Activated naive CD8-positive, alpha-beta T cell treated with anti-CD3 and anti-CD28 coated beads, Interleukin-2, amount 10 ng/mL, durations not matched to agents 7 days and 5 days (primary cell): ENCODE measurements around the gene PDE8B. TPM values are rescaled to one million over a fixed set of nuclear protein-coding genes. Genes with fewer than 3 reads are reported as not detected.
"Not testable (repeated sequence)": the region's sequence is repeated elsewhere in the genome, so short reads cannot be mapped to it uniquely, and the experiment has no call there.

Source experiments
- ATAC-seq: fragments of 150-1000 bp; cut with Tn5 transposase; one replicate; pipeline ENCODE4 v1.10.0; 2021; ENCODE audit warnings: low read depth, moderate library complexity
- POLR2A ChIA-PET: fragments of 350-600 bp; sonication (Branson Sonifier 250); formaldehyde crosslinking; loops from one replicate; lab custom pipeline; 2021; ENCODE audit warnings: antibody characterized with exemption; lab: Charles Lee
- DNase-seq: peaks from one replicate; pipeline ENCODE4 v3.0.0; 2021
- H3K27ac Mint-ChIP-seq: one replicate; pipeline ENCODE4 v1.8.0; 2022; ENCODE audit warnings: mild to moderate bottlenecking, mixed read lengths
- H3K27me3 Mint-ChIP-seq: one replicate; pipeline ENCODE4 v1.8.0; 2022; ENCODE audit warnings: mild to moderate bottlenecking, moderate library complexity, mixed read lengths
- H3K36me3 Mint-ChIP-seq: one replicate; pipeline ENCODE4 v1.8.0; 2021; ENCODE audit warnings: mild to moderate bottlenecking, mixed read lengths
- H3K4me1 Mint-ChIP-seq: one replicate; pipeline ENCODE4 v1.8.0; 2021; ENCODE audit warnings: mixed read lengths
- H3K4me3 Mint-ChIP-seq: one replicate; pipeline ENCODE4 v1.8.0; 2022; ENCODE audit warnings: mild to moderate bottlenecking, moderate library complexity, mixed read lengths
- H3K9me3 Mint-ChIP-seq: one replicate; pipeline ENCODE4 v1.8.0; 2021; ENCODE audit warnings: mixed read lengths
- total RNA-seq, 2 experiments: library from RNA; stranded (reverse); gene quantifications; one replicate each; pipeline ENCODE4 v1.2.3, GENCODE V29; 2021

Gene PDE8B
- total RNA-seq, 2 experiments from 2014 or later = 0.19 to 0.23 TPM

- Mint-ChIP-seq H3K4me3 (no peak overlapping the region), H3K27me3 (no peaks in the 10 kb centered on the region), H3K9me3 (no peaks in the 10 kb centered on the region), H3K27ac (no peak overlapping the region), H3K4me1 (no peaks in the 10 kb centered on the region), H3K36me3 (peaks cover 12% of the 10 kb centered on the region)
- ATAC-seq (no peak), DNase-seq (no peak)
- POLR2A ChIA-PET = no interaction called here
Measured at GRCh38 chr5:77437194-77437593, 226.7 kb downstream of the PDE8B start.

GRCh38 chr5:77438071-77438470, 227.6 kb downstream of the PDE8B start:
- no peak overlapping the region for H3K27ac Mint-ChIP-seq
- no peaks in the 10 kb centered on the region for H3K9me3 Mint-ChIP-seq
- DNase-seq = no peak
- H3K4me1 Mint-ChIP-seq = no peaks in the 10 kb centered on the region
- POLR2A ChIA-PET = no interaction called here
- H3K36me3 Mint-ChIP-seq = peaks cover 11% of the 10 kb centered on the region
- H3K27me3 Mint-ChIP-seq = no peaks in the 10 kb centered on the region
- no peak overlapping the region for H3K4me3 Mint-ChIP-seq
- ATAC-seq = no peak

DNA sequence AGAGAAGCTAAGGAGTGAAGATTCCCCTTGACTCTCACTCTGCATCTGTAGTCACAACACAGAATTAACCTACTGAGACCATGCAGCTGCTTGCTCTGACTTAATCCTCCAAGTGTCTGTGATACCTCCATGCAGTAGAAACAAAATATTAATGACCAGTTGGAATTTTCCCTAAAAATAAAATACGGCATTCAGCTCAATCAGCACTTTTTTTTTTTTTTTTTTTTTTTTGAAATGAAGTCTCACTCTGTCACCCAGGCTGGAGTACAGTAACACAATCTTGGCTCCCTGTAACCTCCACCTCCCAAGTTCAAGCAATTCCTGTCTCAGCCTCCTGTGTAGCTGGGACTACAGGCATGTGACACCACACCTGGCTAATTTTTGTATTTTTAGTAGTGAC, 233.2 kb downstream of the PDE8B start:
- POLR2A ChIA-PET = no interaction called here
- no peak overlapping the region for H3K27ac Mint-ChIP-seq
- DNase-seq (no peak), ATAC-seq (no peak)
- peaks cover 41% of the 10 kb centered on the region for H3K36me3 Mint-ChIP-seq
- H3K4me3 Mint-ChIP-seq = no peak overlapping the region
- H3K27me3 Mint-ChIP-seq = no peaks in the 10 kb centered on the region
- peaks cover 7% of the 10 kb centered on the region for H3K9me3 Mint-ChIP-seq
- H3K4me1 Mint-ChIP-seq = no peaks in the 10 kb centered on the region

DNA sequence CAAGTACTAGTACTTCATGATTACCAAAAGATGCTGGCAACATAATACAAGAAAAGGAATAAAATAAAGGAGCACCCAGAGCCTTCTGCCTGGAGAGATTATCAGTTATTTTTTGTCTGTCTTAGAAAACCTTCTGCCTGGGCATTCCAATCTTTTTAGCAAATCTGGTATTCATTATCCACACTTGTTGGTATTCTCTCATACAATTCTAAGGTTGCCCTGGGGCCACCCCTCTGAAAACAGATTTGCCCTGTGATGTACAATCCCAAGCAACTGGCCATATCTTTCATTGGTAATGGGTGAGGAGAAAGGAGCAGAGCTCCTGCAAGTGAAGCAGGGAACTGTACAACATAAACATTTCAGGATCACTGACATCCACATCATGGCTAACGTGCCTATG, 233.9 kb downstream of the PDE8B start:
- H3K9me3 Mint-ChIP-seq = peaks cover 7% of the 10 kb centered on the region
- no peaks in the 10 kb centered on the region for H3K27me3 Mint-ChIP-seq
- ATAC-seq = no peak
- POLR2A ChIA-PET = no interaction called here
- no peaks in the 10 kb centered on the region for H3K4me1 Mint-ChIP-seq
- peaks cover 46% of the 10 kb centered on the region for H3K36me3 Mint-ChIP-seq
- DNase-seq = no peak
- no peak overlapping the region for H3K4me3 Mint-ChIP-seq
- H3K27ac Mint-ChIP-seq = no peak overlapping the region

DNA sequence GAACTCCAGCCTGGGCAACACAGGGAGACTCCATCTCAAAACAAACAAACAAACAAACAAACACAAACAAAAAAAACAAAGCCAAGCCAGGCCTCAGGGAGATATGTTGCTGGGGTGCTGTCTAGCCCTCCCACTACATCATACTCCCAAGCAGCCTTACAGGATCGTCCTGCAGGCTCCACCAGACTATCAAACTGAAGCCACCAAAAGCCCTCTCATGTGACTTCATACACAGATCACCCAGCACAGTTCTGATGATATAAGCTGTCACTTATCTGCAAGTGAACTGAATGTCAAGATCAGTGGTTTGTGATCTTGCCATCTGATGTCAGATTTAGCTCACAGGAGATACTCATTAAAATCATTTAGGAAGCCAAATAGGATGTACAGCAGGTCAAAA, 238.4 kb downstream of the PDE8B start:
- H3K36me3 Mint-ChIP-seq = peaks cover 59% of the 10 kb centered on the region
- DNase-seq (no peak), ATAC-seq (no peak)
- H3K27me3 Mint-ChIP-seq = no peaks in the 10 kb centered on the region
- H3K27ac Mint-ChIP-seq = no peak overlapping the region
- no peaks in the 10 kb centered on the region for H3K4me1 Mint-ChIP-seq
- POLR2A ChIA-PET = no interaction called here
- H3K4me3 Mint-ChIP-seq = no peak overlapping the region
- H3K9me3 Mint-ChIP-seq = peaks cover 8% of the 10 kb centered on the region

DNA sequence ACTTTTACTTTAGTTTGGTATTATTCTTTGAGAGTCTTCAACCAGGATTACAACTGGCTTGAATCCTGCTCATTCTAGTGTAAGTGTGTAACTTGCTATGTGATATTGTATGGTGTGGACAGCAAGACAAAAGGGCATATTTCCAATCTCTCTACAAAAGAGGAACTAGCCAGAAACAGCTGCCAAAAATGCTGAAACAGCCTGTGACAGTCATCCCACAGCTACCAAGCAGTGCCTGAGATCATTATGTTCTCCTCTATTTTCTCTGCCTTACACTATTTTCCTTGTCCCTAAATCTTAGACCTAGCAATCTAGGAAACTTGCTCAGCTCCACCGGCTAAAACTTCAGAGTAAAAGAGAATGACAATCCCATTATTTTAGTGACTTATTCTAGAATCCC, 238.8 kb downstream of the PDE8B start:
- no peak overlapping the region for H3K27ac Mint-ChIP-seq
- ATAC-seq (no peak), DNase-seq (no peak)
- peaks cover 57% of the 10 kb centered on the region for H3K36me3 Mint-ChIP-seq
- no peaks in the 10 kb centered on the region for H3K4me1 Mint-ChIP-seq
- peaks cover 8% of the 10 kb centered on the region for H3K9me3 Mint-ChIP-seq
- H3K27me3 Mint-ChIP-seq = no peaks in the 10 kb centered on the region
- POLR2A ChIA-PET = no interaction called here
- no peak overlapping the region for H3K4me3 Mint-ChIP-seq

DNA sequence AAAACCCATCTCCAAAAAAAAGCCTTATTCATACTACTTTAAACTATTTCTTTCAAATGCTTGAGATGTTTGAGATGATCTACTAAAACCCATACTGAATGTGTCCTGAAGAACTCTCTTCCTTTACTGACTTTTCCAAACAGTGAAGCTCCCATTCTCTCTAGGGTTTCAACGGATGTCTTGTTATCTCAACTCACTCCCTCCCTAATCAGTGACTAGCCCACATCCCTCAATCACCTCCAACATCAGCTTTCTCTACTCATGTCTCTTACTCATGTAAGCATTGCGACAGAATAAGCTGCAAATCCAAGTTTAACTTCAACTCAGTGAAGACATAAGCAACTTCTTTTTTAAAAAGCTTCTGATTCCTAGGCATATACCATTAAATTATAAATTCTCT, 239.5 kb downstream of the PDE8B start:
- Mint-ChIP-seq H3K4me3 (no peak overlapping the region), H3K27ac (no peak overlapping the region), H3K4me1 (no peaks in the 10 kb centered on the region), H3K27me3 (no peaks in the 10 kb centered on the region), H3K9me3 (peaks cover 8% of the 10 kb centered on the region), H3K36me3 (peaks cover 53% of the 10 kb centered on the region)
- ATAC-seq (no peak), DNase-seq (no peak)
- POLR2A ChIA-PET = no interaction called here

- no peak overlapping the region for H3K27ac Mint-ChIP-seq
- POLR2A ChIA-PET = no interaction called here
- ATAC-seq (no peak), DNase-seq (no peak)
- no peaks in the 10 kb centered on the region for H3K4me1 Mint-ChIP-seq
- no peak overlapping the region for H3K4me3 Mint-ChIP-seq
- H3K9me3 Mint-ChIP-seq = peaks cover 3% of the 10 kb centered on the region
- H3K36me3 Mint-ChIP-seq = peaks cover 33% of the 10 kb centered on the region
- no peaks in the 10 kb centered on the region for H3K27me3 Mint-ChIP-seq
Measured at GRCh38 chr5:77452351-77452750, 241.9 kb downstream of the PDE8B start.

DNA sequence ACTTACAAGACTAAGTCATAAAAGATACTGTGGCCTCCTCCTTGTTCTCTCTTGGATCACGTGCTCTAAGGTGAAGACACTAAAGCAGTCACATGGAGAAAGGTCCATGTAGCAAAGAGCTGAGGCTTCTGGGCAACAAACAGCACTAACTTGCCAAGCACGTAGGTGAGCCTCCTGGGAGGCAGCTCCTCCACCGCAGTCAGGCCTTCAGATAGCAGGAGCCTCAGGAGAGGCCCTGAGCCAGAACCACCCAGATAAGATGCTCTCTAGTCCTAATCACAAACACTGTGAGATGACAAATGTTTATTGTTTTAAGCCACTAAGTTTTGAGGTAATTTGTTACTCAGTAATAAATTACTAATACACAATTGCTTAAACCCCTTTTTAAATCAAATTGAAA, 243.6 kb downstream of the PDE8B start:
- no peak overlapping the region for H3K27ac Mint-ChIP-seq
- ATAC-seq (no peak), DNase-seq (no peak)
- no peaks in the 10 kb centered on the region for H3K27me3 Mint-ChIP-seq
- peaks cover 23% of the 10 kb centered on the region for H3K36me3 Mint-ChIP-seq
- POLR2A ChIA-PET = no interaction called here
- no peaks in the 10 kb centered on the region for H3K4me1 Mint-ChIP-seq
- H3K4me3 Mint-ChIP-seq = no peak overlapping the region
- peaks cover 1% of the 10 kb centered on the region for H3K9me3 Mint-ChIP-seq

- DNase-seq (no peak), ATAC-seq (no peak)
- Mint-ChIP-seq H3K27ac (no peak overlapping the region), H3K27me3 (no peaks in the 10 kb centered on the region), H3K36me3 (peaks cover 10% of the 10 kb centered on the region), H3K4me3 (no peak overlapping the region), H3K4me1 (peaks cover 6% of the 10 kb centered on the region), H3K9me3 (no peaks in the 10 kb centered on the region)
- POLR2A ChIA-PET = no interaction called here
Measured at GRCh38 chr5:77461287-77461686, 250.8 kb downstream of the PDE8B start.

DNA sequence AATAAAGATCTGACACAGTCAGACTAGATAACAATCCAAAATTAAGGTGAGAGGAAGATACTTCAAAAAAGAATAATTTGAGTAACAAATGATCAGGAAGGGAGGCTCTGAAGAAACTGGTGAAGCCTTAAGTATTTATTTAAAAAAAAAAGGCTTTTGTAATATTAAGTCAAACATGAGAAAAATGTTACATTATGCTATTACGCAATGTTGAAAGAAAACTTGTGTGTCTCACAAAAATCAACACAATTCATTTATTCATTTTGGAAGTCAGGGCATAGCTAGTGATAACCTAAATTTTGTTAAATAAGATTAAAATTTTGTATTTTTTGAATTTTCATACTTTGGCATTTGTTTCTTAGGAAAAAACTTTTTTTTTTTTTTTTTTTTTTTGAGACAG, 253.4 kb downstream of the PDE8B start:
- POLR2A ChIA-PET = no interaction called here
- ATAC-seq = no peak
- Mint-ChIP-seq H3K27ac (no peak overlapping the region), H3K27me3 (no peaks in the 10 kb centered on the region), H3K4me3 (no peak overlapping the region), H3K9me3 (peaks cover 3% of the 10 kb centered on the region), H3K36me3 (peaks cover 20% of the 10 kb centered on the region), H3K4me1 (peaks cover 6% of the 10 kb centered on the region)
- DNase-seq = no peak

- Mint-ChIP-seq H3K36me3 (peaks cover 50% of the 10 kb centered on the region), H3K9me3 (peaks cover 12% of the 10 kb centered on the region)
- H3K27me3 Mint-ChIP-seq, DNase-seq, H3K4me3 Mint-ChIP-seq, H3K4me1 Mint-ChIP-seq, ATAC-seq, POLR2A ChIA-PET, H3K27ac Mint-ChIP-seq: not testable (repeated sequence)
Measured at GRCh38 chr5:77468875-77469274, 258.4 kb downstream of the PDE8B start.

DNA sequence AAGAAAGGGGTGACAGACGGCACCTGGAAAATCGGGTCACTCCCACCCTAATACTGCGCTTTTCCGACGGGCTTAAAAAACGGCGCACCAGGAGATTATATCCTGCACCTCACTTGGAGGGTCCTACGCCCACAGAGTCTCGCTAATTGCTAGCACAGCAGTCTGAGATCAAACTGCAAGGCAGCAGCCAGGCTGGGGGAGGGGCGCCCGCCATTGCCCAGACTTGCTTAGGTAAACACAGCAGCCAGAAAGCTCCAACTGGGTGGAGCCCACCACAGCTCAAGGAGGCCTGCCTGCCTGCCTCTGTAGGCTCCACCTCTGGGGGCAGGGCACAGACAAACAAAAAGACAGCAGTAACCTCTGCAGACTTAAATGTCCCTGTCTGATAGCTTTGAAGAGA, 264.6 kb downstream of the PDE8B start:
- ATAC-seq, H3K27me3 Mint-ChIP-seq, H3K9me3 Mint-ChIP-seq, H3K27ac Mint-ChIP-seq, H3K4me1 Mint-ChIP-seq, POLR2A ChIA-PET, H3K4me3 Mint-ChIP-seq, DNase-seq: not testable (repeated sequence)
- peaks cover 40% of the 10 kb centered on the region for H3K36me3 Mint-ChIP-seq
